Endothelial cell of umbilical vein (primary cell): ENCODE results near the gene NOLC1. TPM values are rescaled to one million over a fixed set of nuclear protein-coding genes. Genes with fewer than 3 reads are reported as not detected.

Experiments used
- BruUV-seq: library from RNA; stranded (reverse); fragments of 400-500 nt; replicated peaks from 2 replicates; lab custom pipeline; 2021; lab: Mats Ljungman, UMichigan
- CTCF ChIA-PET: fragments of 300-600, 350-600 bp; sonication (Branson Sonifier 250); formaldehyde crosslinking; loops from one replicate; lab custom pipeline; 2021; ENCODE audit warnings: antibody characterized with exemption, inconsistent platforms; lab: Charles Lee
- POLR2A ChIA-PET: fragments of 300-600, 350-600 bp; sonication (Branson Sonifier 250); formaldehyde crosslinking; loops from one replicate; lab custom pipeline; 2021; ENCODE audit warnings: antibody characterized with exemption, inconsistent platforms; lab: Charles Lee
- DNase-seq: peaks from one replicate; pipeline ENCODE4 v3.0.0-alpha.2; 2011; ENCODE audit warnings: low read depth, low spot score
- FAIRE-seq: peaks from 2 replicates; lab custom pipeline; 2011; peaks lifted over from hg19 to GRCh38; lab: Jason Lieb, UNC
- H2AFZ ChIP-seq: 2 replicates; pipeline ENCODE4 v1.6.0; 2012; ENCODE audit warnings: low read depth, low read length, control low read depth, inconsistent platforms
- H3K27ac ChIP-seq: 2 replicates; pipeline ENCODE4 v1.5.1; 2011; ENCODE audit warnings: low read depth, mild to moderate bottlenecking, control low read depth, low read length, moderate library complexity; ENCODE audit not compliant: insufficient read depth
- H3K27me3 ChIP-seq, 2 experiments: 2 replicates each; pipeline versions ENCODE4 v1.6.0 to v1.6.1; 2011; ENCODE audit warnings: low read length in 2 of 2, mixed read lengths in 1 of 2; ENCODE audit not compliant: control insufficient read depth in 2 of 2, insufficient read depth in 2 of 2
- H3K36me3 ChIP-seq, 2 experiments: 2 replicates in 1 of 2; 3 replicates in 1 of 2; pipeline ENCODE4 v1.5.1; 2011; ENCODE audit warnings: low read length in 2 of 2, mild to moderate bottlenecking in 1 of 2, moderate library complexity in 1 of 2; ENCODE audit not compliant: control insufficient read depth in 2 of 2, insufficient read depth in 2 of 2; ENCODE audit errors: extremely low read depth in 1 of 2
- H3K4me1 ChIP-seq: 3 replicates; pipeline ENCODE4 v1.5.1; 2011; ENCODE audit warnings: mild to moderate bottlenecking, low read length; ENCODE audit not compliant: control insufficient read depth, insufficient read depth; ENCODE audit errors: extremely low read depth
- H3K4me2 ChIP-seq: 2 replicates; pipeline ENCODE4 v1.6.1; 2011; ENCODE audit warnings: low read length, control low read depth, mixed read lengths; ENCODE audit not compliant: insufficient read depth
- H3K4me3 ChIP-seq, 3 experiments: fragments of 200-600 bp in 1 of 3; sonication (generic), shearing (Covaris generic) in 1 of 3; replicated peaks in 1 of 3; 2 replicates each; pipeline ENCODE4 v1.5.1; 2011 to 2016; ENCODE audit warnings: control low read depth in 3 of 3, low read length in 3 of 3, mild to moderate bottlenecking in 2 of 3, inconsistent platforms in 1 of 3, low read depth in 1 of 3, moderate library complexity in 1 of 3; ENCODE audit not compliant: insufficient read depth in 1 of 3
- H3K79me2 ChIP-seq: 2 replicates; pipeline ENCODE4 v1.6.0; 2012; ENCODE audit warnings: low read length, inconsistent platforms; ENCODE audit not compliant: control insufficient read depth, insufficient read depth
- H3K9ac ChIP-seq: replicated peaks from 2 replicates; pipeline ENCODE3; 2011; ENCODE audit warnings: low read length, control low read depth; ENCODE audit not compliant: insufficient read depth; ENCODE audit errors: extremely low read depth
- H3K9me1 ChIP-seq: replicated peaks from 3 replicates; pipeline ENCODE4 v1.6.0; 2011; ENCODE audit warnings: mild to moderate bottlenecking, low read length; ENCODE audit not compliant: control insufficient read depth, insufficient read depth; ENCODE audit errors: extremely low read depth
- H3K9me3 ChIP-seq: replicated peaks from 2 replicates; pipeline ENCODE4 v1.5.1; 2012; ENCODE audit warnings: low read length, inconsistent platforms; ENCODE audit not compliant: control insufficient read depth, insufficient read depth
- H4K20me1 ChIP-seq: replicated peaks from 2 replicates; pipeline ENCODE3; 2011; ENCODE audit warnings: mild to moderate bottlenecking, low read length; ENCODE audit not compliant: control insufficient read depth, insufficient read depth; ENCODE audit errors: extremely low read depth
- CTCF ChIP-seq, 2 donors: IDR thresholded peaks; 1 replicate in 1 of 2; 2 replicates in 1 of 2; pipeline ENCODE4 v1.5.1; 2011; ENCODE audit warnings: low read length in 2 of 2, mild to moderate bottlenecking in 2 of 2, moderate library complexity in 2 of 2, control low read depth in 1 of 2, inconsistent platforms in 1 of 2, low read depth in 1 of 2; ENCODE audit not compliant: insufficient read depth in 1 of 2; ENCODE audit errors: extremely low read depth in 1 of 2
- EZH2 ChIP-seq: IDR thresholded peaks from 2 replicates; pipeline ENCODE4 v1.6.1; 2012; ENCODE audit warnings: borderline replicate concordance, low read depth, mild to moderate bottlenecking, moderate library complexity, low read length, inconsistent platforms; ENCODE audit not compliant: severe bottlenecking
- FOS ChIP-seq: IDR thresholded peaks from 2 replicates; pipeline ENCODE4 v1.6.1; 2011; ENCODE audit warnings: mild to moderate bottlenecking, low read length, moderate library complexity, borderline replicate concordance; ENCODE audit not compliant: insufficient read depth
- GATA2 ChIP-seq: IDR thresholded peaks from 2 replicates; pipeline ENCODE4 v1.7.0; 2011; ENCODE audit warnings: low read depth, mild to moderate bottlenecking, moderate library complexity, mixed read lengths, low read length; ENCODE audit not compliant: insufficient read length, insufficient read depth
- JUN ChIP-seq: IDR thresholded peaks from 2 replicates; pipeline ENCODE4 v1.6.1; 2011; ENCODE audit warnings: borderline replicate concordance, low read depth; ENCODE audit not compliant: insufficient read length, insufficient read depth
- MAX ChIP-seq: IDR thresholded peaks from 2 replicates; pipeline ENCODE4 v1.6.1; 2011; ENCODE audit not compliant: insufficient read depth, insufficient read length
- MYC ChIP-seq: IDR thresholded peaks from one replicate; pipeline ENCODE4 v1.6.1; 2011; ENCODE audit warnings: mild to moderate bottlenecking, low read depth, low read length
- POLR2A ChIP-seq: IDR thresholded peaks from 2 replicates; pipeline ENCODE4 v1.6.1; 2012; ENCODE audit warnings: low read depth, mild to moderate bottlenecking, control low read depth, low read length
- POLR2AphosphoS5 ChIP-seq: IDR thresholded peaks from 2 replicates; pipeline ENCODE4 v1.6.1; 2012; ENCODE audit warnings: low read depth, mild to moderate bottlenecking, control low read depth, low read length, moderate library complexity; ENCODE audit not compliant: insufficient read depth
- dilution Hi-C: fragments of 300-500 bp; cut with MboI; formaldehyde crosslinking; loops from one replicate; pipeline ENCODE4 v1.15.0; 2019; ENCODE audit warnings: low sequenced_read_pairs; ENCODE audit not compliant: extremely low pct_ligation_motif_present
- intact Hi-C: fragments of 100-400 bp; cut with micrococcal nuclease; formaldehyde crosslinking; loops from one replicate; pipeline ENCODE4 v1.10.0; 2022
- polyA plus RNA-seq, 4 experiments: library from polyadenylated mRNA; depleted of rRNA in 3 of 4; stranded (reverse) in 3 of 4; unstranded in 1 of 4; fragments of >200 nt; gene quantifications; 2 replicates each; pipeline versions ENCODE4 v1.2.1 to v1.2.3, GENCODE V29; 2011 to 2012; ENCODE audit warnings: missing spikeins in 1 of 4
- total RNA-seq: library from RNA; stranded (reverse); gene quantifications from 2 replicates; pipeline ENCODE4 v1.2.3, GENCODE V29; 2021

NOLC1 gene
- total and polyA plus RNA-seq, 2 donors (not counting 3 experiments of a cell fraction or from before 2014, with no cell fraction given) = 32.1 to 73.1 TPM

GRCh38 chr10:102109166-102110116, 42.7 kb upstream of the NOLC1 start:
- no peak overlapping the region for H3K27ac ChIP-seq
- peaks cover 24% of the 10 kb centered on the region for H3K79me2 ChIP-seq
- intact Hi-C loops = no loop called here
- POLR2A ChIA-PET = no interaction called here
- CTCF ChIA-PET = no interaction called here
- H3K9me3 ChIP-seq = no peaks in the 10 kb centered on the region
- TF ChIP-seq GATA2 (no peak), POLR2A (no peak), MYC (no peak), EZH2 (no peak)
- H3K36me3 ChIP-seq = peaks cover 22 to 45% of the 10 kb centered on the region in 2 experiments
- H4K20me1 ChIP-seq = no peaks in the 10 kb centered on the region
- H3K27me3 ChIP-seq = no peaks in the 10 kb centered on the region
- no TSS peak for BruUV-seq
- H2AFZ ChIP-seq = no peak overlapping the region
- H3K4me1 ChIP-seq = peaks cover 21% of the 10 kb centered on the region
- no peak for FAIRE-seq
- DNase-seq = no peak
- no peaks in the 10 kb centered on the region for H3K9me1 ChIP-seq
- dilution Hi-C loops = no loop called here
- H3K4me3 ChIP-seq = no peak overlapping the region
- no peak overlapping the region for H3K9ac ChIP-seq
- no peak overlapping the region for H3K4me2 ChIP-seq

- H3K36me3 ChIP-seq = peaks cover 22 to 45% of the 10 kb centered on the region in 2 experiments
- no peaks in the 10 kb centered on the region for H3K9me3 ChIP-seq
- peaks cover 27% of the 10 kb centered on the region for H3K79me2 ChIP-seq
- no peak overlapping the region for H2AFZ ChIP-seq
- dilution Hi-C loops (no loop called here), intact Hi-C loops (no loop called here)
- H3K4me3 ChIP-seq = no peak overlapping the region
- FAIRE-seq (no peak), DNase-seq (no peak)
- H3K27ac ChIP-seq = no peak overlapping the region
- no peak overlapping the region for H3K4me2 ChIP-seq
- POLR2A ChIA-PET = no interaction called here
- H3K9ac ChIP-seq = no peak overlapping the region
- H3K27me3 ChIP-seq = no peaks in the 10 kb centered on the region
- H3K9me1 ChIP-seq = no peaks in the 10 kb centered on the region
- CTCF ChIA-PET = interaction anchor here (0.9 to 1.3 kb wide), 3 partner anchors 9 to 263 kb away, joined by 3 to 5 read pairs (median 4); no protein-coding TSS in a partner anchor
- no peak for TF ChIP-seq JUN
- TF ChIP-seq EZH2 = no peak
- no peak for TF ChIP-seq CTCF (IDR thresholded peaks at IDR 0.05; ENCODE audit: extremely low read depth in 1 of 2, insufficient read depth in 1 of 2, low read depth in 1 of 2, low read length in 2 of 2)
- TF ChIP-seq POLR2A = no peak
- TF ChIP-seq FOS = no peak
- no peak for TF ChIP-seq MAX
- no peak for TF ChIP-seq POLR2AphosphoS5
- H3K4me1 ChIP-seq = peaks cover 26% of the 10 kb centered on the region
- BruUV-seq = no TSS peak
- H4K20me1 ChIP-seq = no peaks in the 10 kb centered on the region
These were observed 40.9 kb upstream of the NOLC1 start for GRCh38 chr10:102111276-102111675.
